ENCODE measurements around the gene KRTAP6-3.

Gene KRTAP6-3

DNA sequence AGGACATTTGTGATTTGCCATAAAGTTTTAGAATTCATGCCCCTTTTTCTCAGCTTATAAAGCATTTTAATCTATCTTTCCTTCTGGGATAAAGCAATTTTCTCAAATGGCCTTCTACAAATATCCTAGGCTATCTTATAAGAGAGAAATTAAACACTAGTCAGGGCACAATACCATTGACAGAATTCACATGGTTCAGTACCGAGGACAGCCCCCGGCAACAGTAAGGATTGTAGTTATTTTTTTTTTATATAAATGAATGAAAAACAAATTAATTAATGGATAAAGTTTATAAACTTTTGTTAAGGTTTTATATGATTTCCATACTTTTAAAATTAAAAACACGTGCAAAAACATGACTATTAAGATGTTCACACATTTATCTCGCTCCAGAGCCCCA lies 35.9 kb downstream of the KRTAP6-3 start:
- DNase-seq, result no peak

DNA sequence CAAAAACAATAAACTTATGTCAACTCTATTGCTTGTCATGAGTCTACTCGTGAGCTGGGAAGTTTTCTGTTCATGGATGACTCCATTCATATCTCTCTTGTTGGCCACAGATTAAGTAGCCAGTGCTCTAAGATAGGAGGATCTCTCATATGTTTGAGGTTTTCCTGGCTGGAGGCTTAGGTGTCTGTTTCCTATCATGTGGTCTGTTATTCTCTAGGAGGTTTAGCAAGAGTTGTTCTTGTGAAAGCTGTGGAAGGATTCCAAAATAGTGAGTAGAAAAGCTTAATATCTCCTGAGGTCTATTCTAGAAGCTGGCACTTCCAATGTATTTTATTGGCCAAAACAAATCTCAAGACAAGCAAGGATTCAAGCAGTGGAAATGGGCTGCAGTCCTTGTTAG lies 37.0 kb downstream of the KRTAP6-3 start:
- no peak for DNase-seq

DNA sequence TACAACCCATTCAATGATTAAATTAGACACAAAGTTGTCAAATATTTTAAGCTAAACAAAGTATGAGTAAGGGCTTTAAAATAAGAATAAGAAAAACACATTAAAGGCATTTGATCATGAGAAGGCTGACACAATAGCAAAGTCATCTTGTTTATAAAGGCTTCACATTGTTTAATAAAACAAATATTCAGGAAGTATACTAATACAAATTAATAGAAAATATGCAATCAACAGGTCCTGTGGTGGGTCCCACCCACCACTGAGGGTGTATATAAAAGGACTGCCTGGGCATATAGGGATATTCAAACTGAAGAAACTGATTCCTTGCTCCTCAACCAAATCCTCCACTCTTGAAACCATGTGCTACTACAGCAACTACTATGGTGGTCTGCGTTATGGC lies 42.7 kb downstream of the KRTAP6-3 start, which contains the start of gene KRTAP20-2:
KRTAP20-2 (plus strand) TSS at position 301 of the 400 bp plus-strand sequence; CDS start at position 359, 58 bp downstream.
- DNase-seq, result no peak

DNA sequence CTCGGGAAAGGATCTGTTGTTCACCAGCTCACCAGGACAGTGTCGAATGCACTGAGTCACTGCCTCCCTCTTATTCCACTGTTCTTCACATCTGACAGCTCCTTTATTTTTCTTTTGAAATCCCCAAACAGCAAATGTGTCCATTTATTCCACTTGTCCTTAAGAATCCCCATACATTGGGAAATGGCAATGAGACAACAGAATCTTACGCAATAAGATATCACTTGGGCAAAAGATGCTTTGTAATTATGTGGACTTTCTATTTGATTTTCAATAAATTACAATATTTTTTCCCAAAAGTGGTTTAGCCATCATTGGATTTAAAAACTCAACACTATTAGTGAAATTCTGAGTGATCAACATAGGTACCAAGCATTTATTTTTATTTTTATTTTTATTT lies 46.4 kb downstream of the KRTAP6-3 start:
- DNase-seq, result no peak

DNA sequence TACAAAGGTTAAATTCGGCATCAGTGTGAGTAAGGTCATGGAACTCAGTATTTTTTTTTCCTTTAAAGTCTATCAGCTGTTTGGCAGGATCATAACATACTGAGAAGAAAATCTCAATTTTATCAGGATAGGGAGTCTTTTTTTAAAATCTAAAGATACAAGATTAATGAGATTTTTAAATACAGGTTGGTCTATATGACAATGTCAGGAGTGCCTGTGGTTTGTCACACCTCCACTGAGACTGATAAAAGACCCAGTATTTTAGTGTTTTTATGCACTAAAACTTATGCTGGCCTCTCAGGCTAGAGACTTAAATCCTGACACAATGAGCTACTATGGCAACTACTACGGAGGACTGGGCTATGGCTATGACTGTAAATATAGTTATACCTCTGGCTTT lies 50.3 kb downstream of the KRTAP6-3 start, which contains the start of gene KRTAP20-3:
KRTAP20-3 (plus strand) TSS at position 301 of the 400 bp plus-strand sequence.
- DNase-seq, result no peak

Measured in KG1 (cell line).